Immature natural killer cell (primary cell): ENCODE data around the gene THSD4. TPM values are rescaled to one million over a fixed set of nuclear protein-coding genes. Genes with fewer than 3 reads are reported as not detected.

ENCODE experiments used
- DNase-seq, 3 donors: peaks; one replicate each; pipeline ENCODE4 v3.0.0; 2022; ENCODE audit warnings: mixed read lengths in 1 of 3
- H3K27ac Mint-ChIP-seq, 6 donors: one replicate each; pipeline ENCODE4 v1.8.0; 2020; ENCODE audit warnings: mixed read lengths in 6 of 6, mild to moderate bottlenecking in 5 of 6, inconsistent platforms in 4 of 6, moderate library complexity in 3 of 6
- H3K27me3 Mint-ChIP-seq, 3 donors: one replicate each; pipeline ENCODE4 v1.8.0; 2020 to 2021; ENCODE audit warnings: low read depth in 3 of 3, mild to moderate bottlenecking in 3 of 3, mixed read lengths in 3 of 3, moderate library complexity in 3 of 3, inconsistent platforms in 1 of 3
- H3K36me3 Mint-ChIP-seq, 3 donors: one replicate each; pipeline ENCODE4 v1.8.0; 2020; ENCODE audit warnings: mixed read lengths in 3 of 3, inconsistent platforms in 2 of 3, mild to moderate bottlenecking in 2 of 3
- H3K4me1 Mint-ChIP-seq, 2 donors: one replicate each; pipeline ENCODE4 v1.8.0; 2020; ENCODE audit warnings: inconsistent platforms in 2 of 2, mild to moderate bottlenecking in 2 of 2, mixed read lengths in 2 of 2, moderate library complexity in 1 of 2
- H3K4me3 Mint-ChIP-seq, 5 donors: one replicate each; pipeline ENCODE4 v1.8.0; 2020; ENCODE audit warnings: mild to moderate bottlenecking in 5 of 5, mixed read lengths in 5 of 5, inconsistent platforms in 3 of 5, moderate library complexity in 3 of 5
- H3K9me3 Mint-ChIP-seq, 6 donors: one replicate each; pipeline ENCODE4 v1.8.0; 2020; ENCODE audit warnings: mild to moderate bottlenecking in 6 of 6, mixed read lengths in 6 of 6, inconsistent platforms in 4 of 6, moderate library complexity in 3 of 6
- polyA plus RNA-seq, 3 donors: library from polyadenylated mRNA; unstranded; fragments of 300-500 nt; fragmentation: Illumina TruSeq; gene quantifications; one replicate each; pipeline ENCODE4 v1.2.3, GENCODE V29; 2021

THSD4 gene
- polyA plus RNA-seq, 3 donors from 2014 or later: not detected

- no peak overlapping the region for H3K27ac Mint-ChIP-seq
These were observed 217.9 kb downstream of the THSD4 start for GRCh38 chr15:71333136-71333700.

GRCh38 chr15:71333839-71334238 lies 218.6 kb downstream of the THSD4 start:
- H3K4me3 Mint-ChIP-seq: no peak overlapping the region
- no peak for DNase-seq
- H3K27me3 Mint-ChIP-seq: peaks cover 2 to 4% (median 3%) of the 10 kb centered on the region in 3 donors
- H3K27ac Mint-ChIP-seq: no peak overlapping the region
- no peaks in the 10 kb centered on the region for H3K36me3 Mint-ChIP-seq
- H3K9me3 Mint-ChIP-seq: peaks cover 0 to 3% (median 0%) of the 10 kb centered on the region in 6 donors
- H3K4me1 Mint-ChIP-seq: no peaks in the 10 kb centered on the region

More at GRCh38 chr15:71333136-71333700, 217.9 kb downstream of the THSD4 start:
- H3K27me3 Mint-ChIP-seq: peaks cover 2 to 4% (median 3%) of the 10 kb centered on the region in 3 donors
- H3K36me3 Mint-ChIP-seq: no peaks in the 10 kb centered on the region
- DNase-seq: no peak
- no peaks in the 10 kb centered on the region for H3K4me1 Mint-ChIP-seq
- H3K4me3 Mint-ChIP-seq: no peak overlapping the region
- H3K9me3 Mint-ChIP-seq: peaks cover 0 to 3% (median 0%) of the 10 kb centered on the region in 6 donors

- H3K9me3 Mint-ChIP-seq: peaks cover 0 to 3% (median 0%) of the 10 kb centered on the region in 6 donors
- no peak overlapping the region for H3K4me3 Mint-ChIP-seq
- DNase-seq: no peak
- no peaks in the 10 kb centered on the region for H3K36me3 Mint-ChIP-seq
- H3K4me1 Mint-ChIP-seq: no peaks in the 10 kb centered on the region
- peaks cover 2 to 4% (median 3%) of the 10 kb centered on the region in 3 donors for H3K27me3 Mint-ChIP-seq
- H3K27ac Mint-ChIP-seq: no peak overlapping the region
These were observed 219.2 kb downstream of the THSD4 start for GRCh38 chr15:71334434-71334833.

GRCh38 chr15:71334873-71335272 lies 219.6 kb downstream of the THSD4 start:
- Mint-ChIP-seq H3K9me3 (peaks cover 0 to 3% (median 0%) of the 10 kb centered on the region in 6 donors), H3K36me3 (no peaks in the 10 kb centered on the region), H3K27ac (no peak overlapping the region), H3K27me3 (peaks cover 2 to 4% (median 3%) of the 10 kb centered on the region in 3 donors), H3K4me3 (no peak overlapping the region), H3K4me1 (no peaks in the 10 kb centered on the region)
- no peak for DNase-seq

- no peaks in the 10 kb centered on the region for H3K36me3 Mint-ChIP-seq
- no peak overlapping the region for H3K4me3 Mint-ChIP-seq
- DNase-seq: no peak
- no peak overlapping the region for H3K27ac Mint-ChIP-seq
- peaks cover 0 to 3% (median 0%) of the 10 kb centered on the region in 6 donors for H3K9me3 Mint-ChIP-seq
- H3K4me1 Mint-ChIP-seq: no peaks in the 10 kb centered on the region
- peaks cover 2 to 4% (median 3%) of the 10 kb centered on the region in 3 donors for H3K27me3 Mint-ChIP-seq
These were observed 220.3 kb downstream of the THSD4 start for GRCh38 chr15:71335591-71335990.

GRCh38 chr15:71336671-71337070 lies 221.4 kb downstream of the THSD4 start:
- Mint-ChIP-seq H3K36me3 (no peaks in the 10 kb centered on the region), H3K4me3 (no peak overlapping the region), H3K27me3 (peaks cover 2 to 4% (median 3%) of the 10 kb centered on the region in 3 donors), H3K9me3 (peaks cover 0 to 3% (median 0%) of the 10 kb centered on the region in 6 donors), H3K27ac (no peak overlapping the region), H3K4me1 (no peaks in the 10 kb centered on the region)
- DNase-seq: no peak

GRCh38 chr15:71337197-71337845 lies 222.1 kb downstream of the THSD4 start:
- no peak for DNase-seq
- no peaks in the 10 kb centered on the region for H3K36me3 Mint-ChIP-seq
- H3K9me3 Mint-ChIP-seq: peaks cover 0 to 3% (median 0%) of the 10 kb centered on the region in 6 donors
- H3K4me3 Mint-ChIP-seq: no peak overlapping the region
- peaks cover 1 to 2% (median 2%) of the 10 kb centered on the region in 3 donors for H3K27me3 Mint-ChIP-seq
- H3K27ac Mint-ChIP-seq: no peak overlapping the region
- no peaks in the 10 kb centered on the region for H3K4me1 Mint-ChIP-seq

GRCh38 chr15:71338265-71338664 lies 223.0 kb downstream of the THSD4 start:
- Mint-ChIP-seq H3K27me3 (peaks cover 0 to 2% (median 1%) of the 10 kb centered on the region in 3 donors), H3K27ac (no peak overlapping the region), H3K9me3 (no peaks in the 10 kb centered on the region), H3K4me3 (no peak overlapping the region), H3K4me1 (no peaks in the 10 kb centered on the region), H3K36me3 (no peaks in the 10 kb centered on the region)
- DNase-seq: no peak

GRCh38 chr15:71338827-71339542 lies 223.7 kb downstream of the THSD4 start:
- Mint-ChIP-seq H3K36me3 (no peaks in the 10 kb centered on the region), H3K27ac (no peak overlapping the region), H3K4me3 (no peak overlapping the region), H3K27me3 (peaks cover 0 to 2% (median under 1%) of the 10 kb centered on the region in 3 donors), H3K4me1 (no peaks in the 10 kb centered on the region), H3K9me3 (no peaks in the 10 kb centered on the region)
- DNase-seq: no peak

- no peak overlapping the region for H3K4me3 Mint-ChIP-seq
These were observed 226.7 kb downstream of the THSD4 start for GRCh38 chr15:71341811-71342550.

GRCh38 chr15:71342658-71343057 lies 227.4 kb downstream of the THSD4 start:
- peaks cover 0 to 3% (median 3%) of the 10 kb centered on the region in 3 donors for H3K27me3 Mint-ChIP-seq
- no peak overlapping the region for H3K4me3 Mint-ChIP-seq
- DNase-seq: no peak
- H3K27ac Mint-ChIP-seq: no peak overlapping the region
- no peaks in the 10 kb centered on the region for H3K36me3 Mint-ChIP-seq
- no peaks in the 10 kb centered on the region for H3K9me3 Mint-ChIP-seq
- no peaks in the 10 kb centered on the region for H3K4me1 Mint-ChIP-seq

More at GRCh38 chr15:71341811-71342550, 226.7 kb downstream of the THSD4 start:
- no peak for DNase-seq
- H3K27ac Mint-ChIP-seq: no peak overlapping the region
- H3K36me3 Mint-ChIP-seq: no peaks in the 10 kb centered on the region
- peaks cover 0 to 2% (median 0%) of the 10 kb centered on the region in 3 donors for H3K27me3 Mint-ChIP-seq
- no peaks in the 10 kb centered on the region for H3K9me3 Mint-ChIP-seq
- no peaks in the 10 kb centered on the region for H3K4me1 Mint-ChIP-seq

GRCh38 chr15:71344316-71344715 lies 229.0 kb downstream of the THSD4 start:
- H3K36me3 Mint-ChIP-seq: no peaks in the 10 kb centered on the region
- H3K4me1 Mint-ChIP-seq: no peaks in the 10 kb centered on the region
- H3K27ac Mint-ChIP-seq: no peak overlapping the region
- no peak for DNase-seq
- H3K9me3 Mint-ChIP-seq: no peaks in the 10 kb centered on the region
- H3K27me3 Mint-ChIP-seq: peaks cover 0 to 5% (median 3%) of the 10 kb centered on the region in 3 donors
- H3K4me3 Mint-ChIP-seq: no peak overlapping the region

GRCh38 chr15:71345186-71345585 lies 229.9 kb downstream of the THSD4 start:
- no peak overlapping the region for H3K27ac Mint-ChIP-seq
- H3K4me3 Mint-ChIP-seq: no peak overlapping the region
- no peak for DNase-seq
- no peaks in the 10 kb centered on the region for H3K9me3 Mint-ChIP-seq
- no peaks in the 10 kb centered on the region for H3K36me3 Mint-ChIP-seq
- H3K4me1 Mint-ChIP-seq: no peaks in the 10 kb centered on the region
- peaks cover 0 to 6% (median 5%) of the 10 kb centered on the region in 3 donors for H3K27me3 Mint-ChIP-seq
